Vagina (tissue), 2 donors: Measurements from ENCODE around the gene CRACR2B.

Experiments
- POLR2A ChIP-seq, 2 donors: fragments of 450-650 bp; IDR thresholded peaks; one replicate each; pipeline ENCODE4 v1.6.1; 2017; ENCODE audit warnings: antibody characterized with exemption in 2 of 2, mild to moderate bottlenecking in 2 of 2, moderate library complexity in 2 of 2
- TF ChIP-seq, protein P1 (sequence below), 3 experiments: fragments of 450-650 bp in 2 of 3; fragments of 200-600 bp in 1 of 3; sonication (generic) in 1 of 3; IDR thresholded peaks; one replicate each; pipeline ENCODE4 v1.5.1; 2017 to 2019; ENCODE audit warnings: antibody characterized with exemption in 3 of 3, mild to moderate bottlenecking in 2 of 3, moderate library complexity in 2 of 3

DNA sequence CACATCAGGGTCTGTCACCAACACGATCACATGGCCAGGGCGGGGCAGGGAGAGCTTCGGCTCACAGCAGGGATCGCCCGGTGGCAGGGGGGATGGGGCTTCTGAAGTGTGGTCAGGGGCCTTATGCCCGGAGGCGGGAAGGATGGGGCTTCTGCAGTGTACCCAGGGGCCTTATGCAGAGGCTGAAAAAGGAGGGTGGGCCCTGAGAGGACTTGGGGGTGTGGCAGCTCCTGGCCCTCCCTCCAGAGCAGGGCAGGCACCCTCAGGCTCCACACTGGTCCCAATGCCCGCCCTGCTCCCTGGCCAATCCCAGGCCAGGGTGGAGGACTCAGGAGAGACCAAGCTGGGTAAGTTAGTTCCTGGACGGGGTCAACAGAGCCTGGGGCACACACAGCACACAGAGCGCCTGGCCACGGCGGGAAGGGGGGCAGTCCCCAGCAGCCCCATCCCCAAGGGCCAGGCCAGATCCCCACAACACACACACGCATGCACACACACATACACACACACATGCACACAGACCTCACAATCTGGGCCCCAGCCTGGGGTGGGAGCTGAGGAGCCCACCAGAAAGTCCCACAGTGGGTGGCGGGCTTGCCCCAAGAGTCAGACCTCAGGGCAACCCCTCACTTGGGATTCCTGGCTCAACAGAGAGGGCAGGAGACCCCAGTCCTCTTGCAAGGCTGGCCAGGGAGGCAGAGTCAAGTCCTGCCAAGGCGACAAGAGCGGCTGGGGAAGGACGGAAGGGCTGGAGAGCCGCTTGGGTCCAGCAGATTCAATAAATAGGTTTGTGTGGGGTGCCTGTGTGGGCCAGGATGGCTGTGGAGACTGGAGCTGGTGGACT is 36.8 kb upstream of the CRACR2B start:
- TF ChIP-seq, protein P1, sequence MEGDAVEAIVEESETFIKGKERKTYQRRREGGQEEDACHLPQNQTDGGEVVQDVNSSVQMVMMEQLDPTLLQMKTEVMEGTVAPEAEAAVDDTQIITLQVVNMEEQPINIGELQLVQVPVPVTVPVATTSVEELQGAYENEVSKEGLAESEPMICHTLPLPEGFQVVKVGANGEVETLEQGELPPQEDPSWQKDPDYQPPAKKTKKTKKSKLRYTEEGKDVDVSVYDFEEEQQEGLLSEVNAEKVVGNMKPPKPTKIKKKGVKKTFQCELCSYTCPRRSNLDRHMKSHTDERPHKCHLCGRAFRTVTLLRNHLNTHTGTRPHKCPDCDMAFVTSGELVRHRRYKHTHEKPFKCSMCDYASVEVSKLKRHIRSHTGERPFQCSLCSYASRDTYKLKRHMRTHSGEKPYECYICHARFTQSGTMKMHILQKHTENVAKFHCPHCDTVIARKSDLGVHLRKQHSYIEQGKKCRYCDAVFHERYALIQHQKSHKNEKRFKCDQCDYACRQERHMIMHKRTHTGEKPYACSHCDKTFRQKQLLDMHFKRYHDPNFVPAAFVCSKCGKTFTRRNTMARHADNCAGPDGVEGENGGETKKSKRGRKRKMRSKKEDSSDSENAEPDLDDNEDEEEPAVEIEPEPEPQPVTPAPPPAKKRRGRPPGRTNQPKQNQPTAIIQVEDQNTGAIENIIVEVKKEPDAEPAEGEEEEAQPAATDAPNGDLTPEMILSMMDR (IDR thresholded peaks at IDR 0.05) = no peak
- TF ChIP-seq POLR2A (IDR thresholded peaks at IDR 0.05) = no peak
